Psoas muscle (tissue), 8 donors: ENCODE results near the gene ERN1. TPM values are rescaled to one million over a fixed set of nuclear protein-coding genes. Genes with fewer than 3 reads are reported as not detected.
A peak's percentile ranks its signal among the peaks of the same experiment; 100 is the strongest.

Experiments
- ATAC-seq, 4 donors: fragments of 200-7000 bp; cut with Tn5 transposase; one replicate each; pipeline ENCODE4 v1.9.1; 2020; ENCODE audit warnings: moderate library complexity in 3 of 4, mild to moderate bottlenecking in 2 of 4
- DNase-seq, 2 donors: peaks; one replicate each; pipeline ENCODE4 v3.0.0-alpha.2; 2020
- H3K27ac ChIP-seq: fragments of 200-600 bp; one replicate; pipeline ENCODE4 v1.8.0; 2022
- H3K27me3 ChIP-seq, 3 donors: fragments of 200-600 bp in 1 of 3; one replicate each; pipeline versions ENCODE4 v1.6.1 to v1.8.0; 2013 to 2022; ENCODE audit warnings: low read length in 2 of 3, mild to moderate bottlenecking in 2 of 3, moderate library complexity in 1 of 3; ENCODE audit not compliant: insufficient read depth in 3 of 3
- H3K36me3 ChIP-seq, 2 donors: fragments of 200-600 bp in 1 of 2; one replicate each; pipeline versions ENCODE4 v1.6.1 to v1.8.0; 2013 to 2022; ENCODE audit warnings: low read depth in 1 of 2, mild to moderate bottlenecking in 1 of 2, moderate library complexity in 1 of 2; ENCODE audit not compliant: insufficient read depth in 1 of 2
- H3K4me1 ChIP-seq: fragments of 200-600 bp; one replicate; pipeline ENCODE4 v1.8.0; 2022
- H3K4me3 ChIP-seq: fragments of 200-600 bp; one replicate; pipeline ENCODE4 v1.8.0; 2022; ENCODE audit warnings: mild to moderate bottlenecking
- H3K9me3 ChIP-seq: fragments of 200-600 bp; one replicate; pipeline ENCODE4 v1.8.0; 2022
- WGBS, 3 donors: extraction: QIAGEN DNeasy Blood & Tissue Kit; methylation state at CpG; one replicate each; pipeline versions ENCODE4 v1.1.6 to v1.1.7; 2013; 5-methylcytosine and 5-hydroxymethylcytosine counted together
- intact Hi-C, 2 donors: fragments of 100-400 bp; cut with DNase I; formaldehyde crosslinking; loops; one replicate each; pipeline versions ENCODE4 v1.11.0 to v1.14.2; 2022
- polyA plus RNA-seq, 3 donors: library from polyadenylated mRNA; stranded (reverse); fragments of 200-250 nt; gene quantifications; one replicate each; pipeline ENCODE4 v1.2.3, GENCODE V29; 2013
- total RNA-seq, 4 donors: library from RNA; stranded (reverse); fragmentation: NEBNext Ultra II Directional in 2 of 4; extraction: Animal tissue kit (Norgen Biotek cat#: 25700) in 2 of 4; gene quantifications; one replicate each; pipeline versions ENCODE4 v1.2.1 to v1.2.4, GENCODE V29; 2021 to 2023
- TF ChIP-seq, protein P1 (sequence below): fragments of 200-600 bp; IDR thresholded peaks from one replicate; pipeline ENCODE4 v1.8.0; 2022; ENCODE audit warnings: antibody characterized with exemption
- donor health status: healthy with polysubstance abuse.
- donor health status: DM: no; HTN: no; CAD: no; lungs with moderate emphysema.
- donor health status: Bipolar disorder and iron deficiency.
- donor health status: healthy.
- donor health status: DM: yes; HTN: yes; CAD: no.
- donor health status: DM: no; HTN: no; CAD: no.
- donor health status: DM: no; HTN: no; CAD: no.
- donor health status: DM: yes; HTN: yes; CAD: no.

ERN1 gene
- total and polyA plus RNA-seq, 7 donors: 2.8 to 16.6 (median 10.6) TPM

DNA sequence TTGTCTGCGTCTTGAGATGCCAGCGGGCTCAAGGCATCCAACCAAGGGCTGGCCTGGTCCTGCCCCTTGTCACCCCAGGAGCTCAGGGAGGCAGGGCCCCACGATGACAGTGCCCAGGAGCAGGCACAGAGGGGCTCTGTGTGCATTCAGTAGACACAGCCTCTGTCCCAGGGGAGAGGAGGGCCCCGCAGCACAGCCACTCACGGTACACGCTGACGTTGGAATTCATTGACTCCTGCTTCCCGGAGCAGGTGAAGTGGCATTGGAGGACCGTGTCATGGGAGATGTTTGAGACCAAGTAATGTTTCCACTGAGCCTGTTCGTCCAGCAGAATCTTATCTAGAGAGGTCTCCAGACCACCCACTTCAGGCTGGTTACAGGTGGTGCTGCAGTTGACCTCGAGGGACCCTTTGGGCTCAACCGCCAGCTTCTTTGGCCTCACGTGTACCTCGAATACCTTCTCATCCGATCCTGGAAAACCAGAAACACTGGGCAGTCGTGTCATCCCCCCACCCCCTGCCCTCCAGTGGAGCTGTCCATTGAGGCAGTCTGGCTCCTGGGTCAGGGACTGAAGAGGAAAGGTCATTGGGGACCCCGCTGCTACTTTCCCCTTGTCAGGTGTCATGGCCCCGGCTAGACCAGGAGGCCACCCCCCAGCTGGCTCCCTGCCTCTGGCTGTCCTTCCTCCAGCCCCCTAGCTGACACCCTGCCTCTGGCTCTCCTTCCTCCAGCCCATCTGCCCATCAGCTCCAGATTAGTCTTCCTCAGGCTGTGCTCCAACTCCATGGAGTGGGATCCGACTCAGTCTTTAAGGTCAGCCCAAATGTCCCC lies 124.8 kb downstream of the ERN1 start:
- Histone ChIP-seq H3K9me3 (no peaks in the 10 kb centered on the region), H3K27ac (no peak overlapping the region), H3K4me1 (peaks cover 19% of the 10 kb centered on the region), H3K27me3 (peaks cover 0 to 2% (median 0%) of the 10 kb centered on the region in 3 donors), H3K36me3 (no peaks in the 10 kb centered on the region), H3K4me3 (peak overlapping the region; percentile 58)
- TF ChIP-seq, protein P1, sequence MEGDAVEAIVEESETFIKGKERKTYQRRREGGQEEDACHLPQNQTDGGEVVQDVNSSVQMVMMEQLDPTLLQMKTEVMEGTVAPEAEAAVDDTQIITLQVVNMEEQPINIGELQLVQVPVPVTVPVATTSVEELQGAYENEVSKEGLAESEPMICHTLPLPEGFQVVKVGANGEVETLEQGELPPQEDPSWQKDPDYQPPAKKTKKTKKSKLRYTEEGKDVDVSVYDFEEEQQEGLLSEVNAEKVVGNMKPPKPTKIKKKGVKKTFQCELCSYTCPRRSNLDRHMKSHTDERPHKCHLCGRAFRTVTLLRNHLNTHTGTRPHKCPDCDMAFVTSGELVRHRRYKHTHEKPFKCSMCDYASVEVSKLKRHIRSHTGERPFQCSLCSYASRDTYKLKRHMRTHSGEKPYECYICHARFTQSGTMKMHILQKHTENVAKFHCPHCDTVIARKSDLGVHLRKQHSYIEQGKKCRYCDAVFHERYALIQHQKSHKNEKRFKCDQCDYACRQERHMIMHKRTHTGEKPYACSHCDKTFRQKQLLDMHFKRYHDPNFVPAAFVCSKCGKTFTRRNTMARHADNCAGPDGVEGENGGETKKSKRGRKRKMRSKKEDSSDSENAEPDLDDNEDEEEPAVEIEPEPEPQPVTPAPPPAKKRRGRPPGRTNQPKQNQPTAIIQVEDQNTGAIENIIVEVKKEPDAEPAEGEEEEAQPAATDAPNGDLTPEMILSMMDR: no peak
- DNase-seq: no peak
- intact Hi-C loops: no loop called here
- 65 to 70% (median 68%) methylated on average over 19 of the region's 19 CpGs for WGBS, 3 donors
- no peak for ATAC-seq

DNA sequence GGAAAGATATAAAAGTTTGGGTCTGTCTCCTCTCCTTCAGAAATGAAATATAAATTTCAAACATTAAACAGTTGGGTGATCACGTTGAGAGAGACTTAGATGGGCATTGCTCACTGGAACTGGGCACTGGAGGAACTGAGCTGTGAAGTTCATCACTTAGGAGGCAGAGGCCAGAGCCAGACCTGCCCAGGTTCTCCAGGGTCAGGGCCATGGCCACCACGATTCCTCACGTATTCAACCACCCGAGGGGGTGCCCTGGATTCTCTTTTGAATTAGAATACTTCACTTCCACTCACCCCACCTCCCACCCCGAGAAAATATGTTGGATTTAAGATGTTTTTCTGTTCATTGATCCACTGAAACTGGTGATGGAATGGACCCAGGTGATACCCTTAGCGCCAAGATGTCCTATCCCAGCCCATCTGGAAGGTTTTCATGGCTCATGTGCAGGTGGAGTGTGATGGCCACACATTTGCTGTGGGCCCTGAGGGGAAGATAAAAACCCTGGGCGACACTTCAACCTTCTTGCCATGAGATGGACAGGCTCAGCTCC lies 125.7 kb downstream of the ERN1 start:
- ATAC-seq: no peak
- 88 to 91% (median 89%) methylated on average over 7 of the region's 7 CpGs for WGBS, 3 donors
- no peak overlapping the region for H3K27ac ChIP-seq
- no peak for DNase-seq
- intact Hi-C loops: no loop called here
- TF ChIP-seq, protein P1: no peak
- H3K36me3 ChIP-seq: no peaks in the 10 kb centered on the region
- H3K4me3 ChIP-seq: no peak overlapping the region
- H3K4me1 ChIP-seq: peaks cover 19% of the 10 kb centered on the region
- peaks cover 0 to 9% (median 4%) of the 10 kb centered on the region in 3 donors for H3K27me3 ChIP-seq
- H3K9me3 ChIP-seq: no peaks in the 10 kb centered on the region

DNA sequence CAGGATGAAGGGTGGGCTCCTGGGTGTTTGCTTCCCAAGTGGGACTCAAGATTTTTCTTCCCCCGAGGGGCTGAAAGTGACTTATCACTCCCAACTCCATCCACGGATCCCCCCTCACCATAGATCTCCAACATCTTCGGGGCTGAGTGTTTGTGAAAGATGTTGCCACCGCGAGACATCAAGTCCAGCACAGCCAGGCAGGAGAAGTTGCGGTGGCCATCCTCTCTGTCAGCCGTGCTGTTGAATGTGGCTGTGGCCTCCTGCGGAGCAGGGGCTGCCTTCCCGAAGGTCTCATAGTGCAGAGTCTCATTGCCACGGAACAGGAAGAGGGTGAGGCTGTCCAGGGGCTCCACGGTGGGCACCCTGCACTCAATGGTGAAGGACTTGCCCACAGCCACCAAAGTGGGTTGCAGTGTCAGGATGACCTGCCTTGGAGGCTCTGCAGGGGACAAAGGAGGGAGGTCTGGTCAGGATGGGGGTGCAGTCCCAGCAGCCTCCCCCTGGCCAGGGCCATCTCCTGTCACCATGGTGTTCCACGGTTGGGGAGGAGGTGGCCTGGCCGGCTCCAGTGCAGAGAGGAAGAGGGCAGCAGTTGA lies 126.3 kb downstream of the ERN1 start:
- TF ChIP-seq, protein P1: no peak
- H3K27me3 ChIP-seq: peaks cover 0 to 15% (median 4%) of the 10 kb centered on the region in 3 donors
- H3K4me3 ChIP-seq: no peak overlapping the region
- peaks cover 25% of the 10 kb centered on the region for H3K4me1 ChIP-seq
- no peaks in the 10 kb centered on the region for H3K36me3 ChIP-seq
- no peak overlapping the region for H3K27ac ChIP-seq
- intact Hi-C loops: no loop called here
- ATAC-seq: no peak
- WGBS, 3 donors: 76 to 79% (median 76%) methylated on average over 13 of the region's 13 CpGs
- no peak for DNase-seq
- H3K9me3 ChIP-seq: no peaks in the 10 kb centered on the region

DNA sequence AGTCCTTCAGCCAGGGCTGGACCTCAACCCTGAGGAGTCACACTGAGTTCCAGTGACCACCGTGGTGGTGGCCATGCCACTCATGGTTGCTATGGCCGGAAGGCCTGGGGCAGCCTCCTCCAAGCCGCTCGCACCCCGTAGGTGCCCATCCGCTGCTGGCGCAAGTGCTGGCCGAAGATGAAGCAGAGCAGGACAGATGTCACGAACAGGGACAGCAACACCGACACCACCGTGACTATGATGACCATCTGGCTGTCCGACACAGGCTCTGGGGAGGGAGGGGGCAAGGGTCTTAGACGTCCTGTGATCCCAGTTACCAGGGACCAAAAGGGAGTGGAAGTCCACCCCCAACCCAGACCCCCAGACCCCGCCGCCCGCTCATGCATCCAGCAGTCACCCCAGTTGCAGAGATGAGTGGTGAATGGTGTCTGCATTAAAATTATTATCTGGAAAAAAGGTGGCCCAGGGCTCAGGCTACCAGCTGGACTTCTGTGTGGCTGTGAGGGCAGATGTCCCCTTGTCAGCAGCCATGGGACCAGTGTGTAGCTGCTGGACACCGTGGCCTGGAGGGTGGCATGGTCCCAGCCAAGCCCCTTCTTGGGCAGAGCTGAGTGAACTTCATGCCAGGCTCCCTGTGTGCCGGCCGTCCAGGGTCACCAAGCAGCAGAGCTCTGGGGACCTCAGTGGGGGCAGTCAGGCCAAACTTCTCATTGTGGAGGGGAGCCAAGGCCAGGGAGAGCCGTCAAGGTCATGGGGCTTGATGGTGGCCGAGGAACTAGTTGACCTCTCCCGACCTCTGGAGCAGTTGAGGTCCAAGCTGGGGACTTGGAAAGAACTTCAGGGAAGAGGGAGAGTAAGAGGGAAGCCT lies 127.1 kb downstream of the ERN1 start:
- peaks cover 20% of the 10 kb centered on the region for H3K4me1 ChIP-seq
- H3K9me3 ChIP-seq: no peaks in the 10 kb centered on the region
- H3K4me3 ChIP-seq: no peak overlapping the region
- H3K27ac ChIP-seq: peak overlapping the region; percentile 41
- intact Hi-C loops: no loop called here
- peaks cover 0 to 17% (median 4%) of the 10 kb centered on the region in 3 donors for H3K27me3 ChIP-seq
- WGBS, 3 donors: 60 to 71% (median 66%) methylated on average over 19 to 22 of the region's 22 CpGs
- TF ChIP-seq, protein P1: no peak
- H3K36me3 ChIP-seq: no peaks in the 10 kb centered on the region
- DNase-seq (no peak), ATAC-seq (no peak)
